Activated B cell treated with CpG ODN at 0.5 μM for 24 hours (primary cell): Measurements from ENCODE around the gene EML6. TPM values are rescaled to one million over a fixed set of nuclear protein-coding genes. Genes with fewer than 3 reads are reported as not detected.

ENCODE experiments used
- ATAC-seq: fragments of 200-7000 bp; cut with Tn5 transposase; one replicate; pipeline ENCODE4 v1.10.0; 2021; ENCODE audit warnings: low read depth, mild to moderate bottlenecking, moderate library complexity
- CTCF ChIA-PET: fragments of 350-600 bp; sonication (Branson Sonifier 250); formaldehyde crosslinking; loops from one replicate; lab custom pipeline; 2021; ENCODE audit warnings: antibody characterized with exemption; lab: Charles Lee
- POLR2A ChIA-PET: fragments of 350-600 bp; sonication (Branson Sonifier 250); formaldehyde crosslinking; loops from one replicate; lab custom pipeline; 2021; ENCODE audit warnings: antibody characterized with exemption; lab: Charles Lee
- DNase-seq: peaks from one replicate; pipeline ENCODE4 v3.0.0; 2022
- H3K27ac Mint-ChIP-seq: one replicate; pipeline ENCODE4 v1.8.0; 2020; ENCODE audit warnings: mixed read lengths
- H3K27me3 Mint-ChIP-seq: one replicate; pipeline ENCODE4 v1.8.0; 2021; ENCODE audit warnings: mixed read lengths
- H3K36me3 Mint-ChIP-seq: one replicate; pipeline ENCODE4 v1.8.0; 2021; ENCODE audit warnings: low read depth, mixed read lengths
- H3K4me1 Mint-ChIP-seq: one replicate; pipeline ENCODE4 v1.8.0; 2021; ENCODE audit warnings: mixed read lengths
- H3K4me3 Mint-ChIP-seq: one replicate; pipeline ENCODE4 v1.8.0; 2020; ENCODE audit warnings: mild to moderate bottlenecking, mixed read lengths
- H3K9me3 Mint-ChIP-seq: one replicate; pipeline ENCODE4 v1.8.0; 2020; ENCODE audit warnings: mixed read lengths
- intact Hi-C: fragments of 100-400 bp; cut with micrococcal nuclease; formaldehyde crosslinking; loops from one replicate; pipeline ENCODE4 v1.15.1; 2024
- total RNA-seq: library from RNA; stranded (reverse); gene quantifications from 2 replicates; pipeline ENCODE4 v1.2.3, GENCODE V29; 2022
- TF ChIP-seq, protein P1 (sequence below): fragments of 200-600 bp; IDR thresholded peaks from one replicate; pipeline ENCODE4 v1.8.0; 2022; ENCODE audit warnings: antibody characterized with exemption, mild to moderate bottlenecking

The EML6 gene
- total RNA-seq, 1 donor from 2014 or later, result 31.5 TPM

DNA sequence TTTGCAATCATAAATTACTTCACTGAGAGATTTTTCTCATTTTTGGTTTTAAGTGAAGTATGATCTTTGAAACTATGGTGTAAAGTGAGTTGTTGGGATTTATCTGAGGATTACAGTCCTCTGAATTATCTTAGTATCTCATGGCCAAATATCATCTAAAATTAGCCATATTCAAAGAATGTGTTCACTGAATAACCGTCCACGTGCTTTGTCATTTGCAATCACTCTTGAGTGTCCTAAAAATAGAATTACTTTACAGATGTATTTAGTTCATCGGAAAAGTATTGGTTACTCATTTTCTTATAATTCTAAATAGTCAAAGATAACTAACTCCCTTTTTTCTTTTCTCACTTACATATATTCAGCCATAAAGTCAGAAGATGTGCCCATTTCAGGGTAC, 185.5 kb downstream of the EML6 start:
- H3K36me3 Mint-ChIP-seq, result peaks cover 21% of the 10 kb centered on the region
- H3K4me3 Mint-ChIP-seq, result no peak overlapping the region
- no peaks in the 10 kb centered on the region for H3K4me1 Mint-ChIP-seq
- H3K9me3 Mint-ChIP-seq, result no peaks in the 10 kb centered on the region
- DNase-seq (no peak), ATAC-seq (no peak)
- CTCF ChIA-PET, result interaction anchor here (1.3 kb wide), 1 partner anchor 9 kb away, joined by 3 read pairs; no protein-coding TSS in a partner anchor
- H3K27ac Mint-ChIP-seq, result no peak overlapping the region
- TF ChIP-seq, protein P1, sequence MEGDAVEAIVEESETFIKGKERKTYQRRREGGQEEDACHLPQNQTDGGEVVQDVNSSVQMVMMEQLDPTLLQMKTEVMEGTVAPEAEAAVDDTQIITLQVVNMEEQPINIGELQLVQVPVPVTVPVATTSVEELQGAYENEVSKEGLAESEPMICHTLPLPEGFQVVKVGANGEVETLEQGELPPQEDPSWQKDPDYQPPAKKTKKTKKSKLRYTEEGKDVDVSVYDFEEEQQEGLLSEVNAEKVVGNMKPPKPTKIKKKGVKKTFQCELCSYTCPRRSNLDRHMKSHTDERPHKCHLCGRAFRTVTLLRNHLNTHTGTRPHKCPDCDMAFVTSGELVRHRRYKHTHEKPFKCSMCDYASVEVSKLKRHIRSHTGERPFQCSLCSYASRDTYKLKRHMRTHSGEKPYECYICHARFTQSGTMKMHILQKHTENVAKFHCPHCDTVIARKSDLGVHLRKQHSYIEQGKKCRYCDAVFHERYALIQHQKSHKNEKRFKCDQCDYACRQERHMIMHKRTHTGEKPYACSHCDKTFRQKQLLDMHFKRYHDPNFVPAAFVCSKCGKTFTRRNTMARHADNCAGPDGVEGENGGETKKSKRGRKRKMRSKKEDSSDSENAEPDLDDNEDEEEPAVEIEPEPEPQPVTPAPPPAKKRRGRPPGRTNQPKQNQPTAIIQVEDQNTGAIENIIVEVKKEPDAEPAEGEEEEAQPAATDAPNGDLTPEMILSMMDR, result no peak
- no peaks in the 10 kb centered on the region for H3K27me3 Mint-ChIP-seq
- intact Hi-C loops, result no loop called here
- POLR2A ChIA-PET, result no interaction called here

DNA sequence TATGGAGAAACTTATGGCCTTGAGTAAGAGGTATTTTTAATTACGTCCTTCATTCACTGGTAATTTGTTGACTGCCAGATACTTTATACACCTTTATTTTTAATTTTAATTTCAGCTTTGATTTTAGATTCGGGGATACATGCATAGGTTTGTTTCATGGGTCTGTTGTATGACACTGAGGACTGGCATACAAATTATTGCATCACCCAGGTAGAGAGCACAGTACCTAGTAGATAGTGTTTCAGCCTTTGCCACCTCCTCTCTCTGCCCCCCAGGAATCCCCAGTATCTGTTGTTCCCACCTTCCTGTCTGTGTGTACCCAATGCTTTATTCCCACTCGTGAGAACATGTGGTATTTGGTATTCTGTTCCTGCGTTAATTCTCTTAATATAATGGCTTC, 188.8 kb downstream of the EML6 start:
- H3K4me3 Mint-ChIP-seq, result no peak overlapping the region

DNA sequence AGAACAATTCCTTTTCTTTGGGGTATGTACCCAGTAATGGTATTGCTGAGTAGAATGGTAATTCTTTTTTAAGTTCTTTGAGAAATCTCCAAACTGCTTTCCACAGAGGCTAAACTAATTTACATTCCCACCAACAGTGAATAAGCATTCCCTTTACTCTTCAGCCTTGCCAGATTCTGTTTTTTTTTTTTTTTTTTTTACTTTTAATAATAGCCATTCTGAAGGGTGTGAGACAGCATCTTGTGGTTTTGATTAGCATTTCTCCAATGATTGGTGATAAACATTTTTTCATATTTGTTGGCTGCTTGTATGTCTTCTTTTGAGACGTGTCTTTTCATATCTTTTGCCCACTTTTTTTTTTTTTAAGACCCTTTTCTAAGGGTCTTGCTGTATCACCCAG, 189.4 kb downstream of the EML6 start:
- H3K9me3 Mint-ChIP-seq, result no peaks in the 10 kb centered on the region
- POLR2A ChIA-PET, result no interaction called here
- TF ChIP-seq, protein P1, result no peak
- H3K36me3 Mint-ChIP-seq, result peaks cover 30% of the 10 kb centered on the region
- no peaks in the 10 kb centered on the region for H3K4me1 Mint-ChIP-seq
- CTCF ChIA-PET, result interaction anchor here (1.6 kb wide), 1 partner anchor 13 kb away, joined by 3 read pairs; no protein-coding TSS in a partner anchor
- ATAC-seq (no peak), DNase-seq (no peak)
- H3K4me3 Mint-ChIP-seq, result no peak overlapping the region
- intact Hi-C loops, result no loop called here
- H3K27me3 Mint-ChIP-seq, result no peaks in the 10 kb centered on the region
- H3K27ac Mint-ChIP-seq, result no peak overlapping the region

More for the DNA sequence above, 188.8 kb downstream of the EML6 start:
- Mint-ChIP-seq H3K36me3 (peaks cover 26% of the 10 kb centered on the region), H3K27me3 (no peaks in the 10 kb centered on the region), H3K27ac (no peak overlapping the region), H3K9me3 (no peaks in the 10 kb centered on the region), H3K4me1 (no peaks in the 10 kb centered on the region)
- CTCF ChIA-PET, result interaction anchor here (1.6 kb wide), 1 partner anchor 12 kb away, joined by 3 read pairs; no protein-coding TSS in a partner anchor
- ATAC-seq (no peak), DNase-seq (no peak)
- TF ChIP-seq, protein P1, result no peak
- intact Hi-C loops, result no loop called here
- POLR2A ChIA-PET, result no interaction called here

DNA sequence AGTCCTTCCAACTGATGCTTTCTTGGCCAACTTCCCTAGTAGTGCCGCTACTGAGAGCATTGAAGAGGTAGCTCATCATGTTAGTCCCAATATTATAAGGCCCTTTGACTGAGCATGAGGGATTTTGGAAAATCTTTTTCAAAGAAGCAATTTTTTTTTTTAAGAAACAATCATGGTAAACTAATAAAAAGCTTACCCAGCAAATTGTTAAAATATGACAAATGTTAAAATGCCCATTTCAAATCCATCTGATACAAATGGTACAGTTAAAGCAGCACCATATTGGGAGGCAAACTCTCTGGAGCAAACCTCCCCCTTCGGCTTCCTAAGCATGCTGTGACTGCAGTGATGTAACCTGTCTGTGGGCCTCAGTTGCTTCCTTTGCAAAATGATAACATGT, 191.2 kb downstream of the EML6 start:
- DNase-seq (no peak), ATAC-seq (no peak)
- POLR2A ChIA-PET, result no interaction called here
- H3K36me3 Mint-ChIP-seq, result peaks cover 43% of the 10 kb centered on the region
- no peaks in the 10 kb centered on the region for H3K4me1 Mint-ChIP-seq
- intact Hi-C loops, result no loop called here
- H3K4me3 Mint-ChIP-seq, result no peak overlapping the region
- CTCF ChIA-PET, result no interaction called here
- H3K27ac Mint-ChIP-seq, result no peak overlapping the region
- TF ChIP-seq, protein P1, result no peak
- H3K9me3 Mint-ChIP-seq, result no peaks in the 10 kb centered on the region
- no peaks in the 10 kb centered on the region for H3K27me3 Mint-ChIP-seq

DNA sequence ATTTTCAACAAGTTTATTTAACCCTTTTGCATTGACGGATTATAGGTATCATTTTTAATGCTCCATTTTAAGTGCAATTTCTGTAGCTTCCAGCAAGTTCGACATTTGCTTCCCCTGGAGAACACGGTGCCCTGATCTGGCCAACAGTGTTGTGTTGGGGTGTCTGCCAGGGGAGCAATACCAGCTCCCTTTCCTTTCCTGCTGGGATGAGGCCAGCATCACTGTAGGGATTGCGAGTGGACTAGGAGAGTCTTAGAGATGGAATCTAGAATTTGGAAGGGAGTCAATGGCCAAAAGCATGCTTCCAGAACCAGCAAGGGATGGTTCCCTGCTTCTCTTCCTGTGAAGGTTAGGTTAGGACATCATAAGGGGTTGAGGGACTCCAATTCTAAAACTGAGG, 191.6 kb downstream of the EML6 start:
- H3K36me3 Mint-ChIP-seq, result peaks cover 42% of the 10 kb centered on the region
- ATAC-seq, result no peak
- no peak overlapping the region for H3K4me3 Mint-ChIP-seq
- DNase-seq, result no peak
- intact Hi-C loops, result no loop called here
- TF ChIP-seq, protein P1, result no peak
- CTCF ChIA-PET, result no interaction called here
- no peaks in the 10 kb centered on the region for H3K9me3 Mint-ChIP-seq
- no peaks in the 10 kb centered on the region for H3K4me1 Mint-ChIP-seq
- no peak overlapping the region for H3K27ac Mint-ChIP-seq
- no peaks in the 10 kb centered on the region for H3K27me3 Mint-ChIP-seq
- POLR2A ChIA-PET, result no interaction called here
